Measurements from ENCODE around the gene CDKN2C.

DNA sequence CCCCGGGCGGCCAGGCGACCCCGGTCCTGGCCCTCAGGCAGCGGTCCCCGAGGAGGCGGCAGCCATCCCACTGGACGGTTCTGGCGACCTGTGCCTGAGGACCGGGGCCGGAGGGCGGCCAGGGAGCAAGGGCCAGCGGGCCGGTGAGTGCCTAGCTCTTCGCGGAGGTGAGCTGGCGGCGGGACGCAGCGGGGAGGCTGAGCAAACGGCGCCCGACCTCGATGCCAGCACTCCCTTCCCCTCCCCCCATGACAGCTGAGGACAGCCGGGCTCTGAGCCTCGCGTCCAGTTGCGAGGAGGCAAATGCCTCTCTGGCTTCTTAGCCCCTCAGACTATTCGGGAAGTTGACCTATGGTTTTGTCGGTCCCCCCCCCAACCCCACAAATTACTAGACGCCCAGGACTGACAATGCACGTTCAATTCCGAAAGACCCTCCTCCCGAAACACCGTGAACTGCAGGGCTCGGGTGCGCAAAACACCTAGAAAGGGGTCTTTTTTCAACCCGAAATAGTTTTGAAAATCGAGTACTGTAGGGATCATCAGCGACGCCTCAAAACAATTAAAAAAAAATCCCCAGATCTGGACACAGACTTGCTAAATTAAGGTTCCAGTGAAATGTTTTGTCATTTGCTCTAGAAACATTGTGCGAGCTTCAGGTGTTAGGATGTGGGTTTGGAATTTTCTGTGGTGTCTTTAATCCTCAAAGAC is 8.3 kb downstream of the CDKN2C start:
- TF ChIP-seq, protein P1, sequence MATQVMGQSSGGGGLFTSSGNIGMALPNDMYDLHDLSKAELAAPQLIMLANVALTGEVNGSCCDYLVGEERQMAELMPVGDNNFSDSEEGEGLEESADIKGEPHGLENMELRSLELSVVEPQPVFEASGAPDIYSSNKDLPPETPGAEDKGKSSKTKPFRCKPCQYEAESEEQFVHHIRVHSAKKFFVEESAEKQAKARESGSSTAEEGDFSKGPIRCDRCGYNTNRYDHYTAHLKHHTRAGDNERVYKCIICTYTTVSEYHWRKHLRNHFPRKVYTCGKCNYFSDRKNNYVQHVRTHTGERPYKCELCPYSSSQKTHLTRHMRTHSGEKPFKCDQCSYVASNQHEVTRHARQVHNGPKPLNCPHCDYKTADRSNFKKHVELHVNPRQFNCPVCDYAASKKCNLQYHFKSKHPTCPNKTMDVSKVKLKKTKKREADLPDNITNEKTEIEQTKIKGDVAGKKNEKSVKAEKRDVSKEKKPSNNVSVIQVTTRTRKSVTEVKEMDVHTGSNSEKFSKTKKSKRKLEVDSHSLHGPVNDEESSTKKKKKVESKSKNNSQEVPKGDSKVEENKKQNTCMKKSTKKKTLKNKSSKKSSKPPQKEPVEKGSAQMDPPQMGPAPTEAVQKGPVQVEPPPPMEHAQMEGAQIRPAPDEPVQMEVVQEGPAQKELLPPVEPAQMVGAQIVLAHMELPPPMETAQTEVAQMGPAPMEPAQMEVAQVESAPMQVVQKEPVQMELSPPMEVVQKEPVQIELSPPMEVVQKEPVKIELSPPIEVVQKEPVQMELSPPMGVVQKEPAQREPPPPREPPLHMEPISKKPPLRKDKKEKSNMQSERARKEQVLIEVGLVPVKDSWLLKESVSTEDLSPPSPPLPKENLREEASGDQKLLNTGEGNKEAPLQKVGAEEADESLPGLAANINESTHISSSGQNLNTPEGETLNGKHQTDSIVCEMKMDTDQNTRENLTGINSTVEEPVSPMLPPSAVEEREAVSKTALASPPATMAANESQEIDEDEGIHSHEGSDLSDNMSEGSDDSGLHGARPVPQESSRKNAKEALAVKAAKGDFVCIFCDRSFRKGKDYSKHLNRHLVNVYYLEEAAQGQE (IDR thresholded peaks at IDR 0.05; ENCODE audit: insufficient read depth in 1 of 2, low read depth in 2 of 2, low read length in 1 of 2): no peak
- TF ChIP-seq CTCF (IDR thresholded peaks at IDR 0.05) (no peak), SIN3A (IDR thresholded peaks at IDR 0.05; ENCODE audit: borderline replicate concordance, insufficient read depth, low read depth, low read length) (peak; percentile 35; the same call in 1 of the 2 replicates), POLR2AphosphoS5 (IDR thresholded peaks at IDR 0.05; ENCODE audit: low read depth, low read length) (peak; percentile 37; the same call in 1 of the 2 replicates)

Measured in Panc1 (cell line).